ENCODE results near the gene SLC6A7. TPM values are rescaled to one million over a fixed set of nuclear protein-coding genes. Genes with fewer than 3 reads are reported as not detected.

Gene SLC6A7
- total and polyA plus RNA-seq, 8 donors: 29.3 TPM; not detected in 7

GRCh38 chr5:150234576-150235499 lies 45.0 kb downstream of the SLC6A7 start:
- no peak for DNase-seq
- no peak overlapping the region for H3K27ac ChIP-seq
- no peak overlapping the region for H3K4me3 ChIP-seq
- H3K27me3 ChIP-seq: no peaks in the 10 kb centered on the region
- no peak for TF ChIP-seq EP300 (IDR thresholded peaks at IDR 0.05)
- no peak for TF ChIP-seq POLR2A (IDR thresholded peaks at IDR 0.05)
- TF ChIP-seq POLR2AphosphoS5 (IDR thresholded peaks at IDR 0.05): no peak
- TF ChIP-seq CTCF (IDR thresholded peaks at IDR 0.05): no peak
- H3K9me3 ChIP-seq: no peaks in the 10 kb centered on the region
- intact Hi-C loops (cut with DNase I; ENCODE audit: low total_unique reads): no loop called here
- WGBS, 5 donors: 73 to 89% (median 77%) methylated on average over 5 of the region's 5 CpGs
- H3K36me3 ChIP-seq: no peaks in the 10 kb centered on the region
- H3K4me1 ChIP-seq: no peaks in the 10 kb centered on the region

DNA sequence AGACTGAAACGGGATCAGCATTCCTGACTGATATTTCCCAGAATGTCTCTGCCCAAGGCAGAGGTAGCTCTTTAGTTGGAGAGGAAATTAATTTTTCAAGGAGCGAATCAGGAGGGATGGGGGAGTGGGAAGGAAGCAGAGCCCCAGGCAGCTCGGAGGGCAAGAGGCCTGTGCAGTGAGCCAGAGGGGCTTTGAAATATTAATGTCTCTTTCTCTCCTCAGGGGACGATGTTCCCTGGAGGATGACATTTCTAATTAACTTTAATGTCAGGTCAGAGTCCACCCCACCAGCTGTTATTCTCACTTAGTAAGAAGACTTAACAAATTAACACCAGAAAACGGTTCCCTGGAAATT lies 45.6 kb downstream of the SLC6A7 start:
- TF ChIP-seq CTCF (IDR thresholded peaks at IDR 0.05) (no peak), POLR2A (IDR thresholded peaks at IDR 0.05) (no peak), POLR2AphosphoS5 (IDR thresholded peaks at IDR 0.05) (no peak), EP300 (IDR thresholded peaks at IDR 0.05) (no peak)
- no peaks in the 10 kb centered on the region for H3K27me3 ChIP-seq
- 79 to 92% (median 90%) methylated on average over 5 of the region's 5 CpGs for WGBS, 5 donors

GRCh38 chr5:150236313-150236712 lies 46.5 kb downstream of the SLC6A7 start:
- intact Hi-C loops (cut with DNase I; ENCODE audit: low total_unique reads): no loop called here
- no peak overlapping the region for H3K27ac ChIP-seq
- no peaks in the 10 kb centered on the region for H3K36me3 ChIP-seq
- TF ChIP-seq EP300 (IDR thresholded peaks at IDR 0.05) (no peak), POLR2A (IDR thresholded peaks at IDR 0.05) (no peak), POLR2AphosphoS5 (IDR thresholded peaks at IDR 0.05) (no peak), CTCF (IDR thresholded peaks at IDR 0.05) (no peak)
- no peaks in the 10 kb centered on the region for H3K4me1 ChIP-seq
- H3K9me3 ChIP-seq: no peaks in the 10 kb centered on the region
- no peak for DNase-seq
- H3K4me3 ChIP-seq: no peak overlapping the region
- WGBS, 5 donors: 69 to 83% (median 80%) methylated on average over 2 of the region's 2 CpGs
- H3K27me3 ChIP-seq: no peaks in the 10 kb centered on the region

More for the DNA sequence above, 45.6 kb downstream of the SLC6A7 start:
- Histone ChIP-seq H3K27ac (no peak overlapping the region), H3K4me1 (no peaks in the 10 kb centered on the region), H3K36me3 (no peaks in the 10 kb centered on the region), H3K4me3 (no peak overlapping the region), H3K9me3 (no peaks in the 10 kb centered on the region)
- intact Hi-C loops (cut with DNase I; ENCODE audit: low total_unique reads): no loop called here
- no peak for DNase-seq

GRCh38 chr5:150236981-150237754 lies 47.3 kb downstream of the SLC6A7 start:
- Histone ChIP-seq H3K4me1 (no peaks in the 10 kb centered on the region), H3K27me3 (no peaks in the 10 kb centered on the region), H3K4me3 (no peak overlapping the region), H3K36me3 (no peaks in the 10 kb centered on the region), H3K9me3 (no peaks in the 10 kb centered on the region), H3K27ac (no peak overlapping the region)
- no peak for DNase-seq
- WGBS, 5 donors: 85 to 88% (median 87%) methylated on average over 15 of the region's 15 CpGs
- TF ChIP-seq POLR2AphosphoS5 (IDR thresholded peaks at IDR 0.05) (no peak), EP300 (IDR thresholded peaks at IDR 0.05) (no peak), CTCF (IDR thresholded peaks at IDR 0.05) (no peak), POLR2A (IDR thresholded peaks at IDR 0.05) (no peak)
- intact Hi-C loops (cut with DNase I; ENCODE audit: low total_unique reads): no loop called here

Data from stomach (tissue), 9 donors.